ENCODE data around the gene MYO3B. TPM values are rescaled to one million over a fixed set of nuclear protein-coding genes. Genes with fewer than 3 reads are reported as not detected.

The MYO3B gene
- total RNA-seq, 3 donors from 2014 or later (not counting 1 experiment from before 2014, with no cell fraction given): 0.68 to 0.88 (median 0.75) TPM

- H3K9me3 Mint-ChIP-seq: no peaks in the 10 kb centered on the region
Observed at GRCh38 chr2:170703776-170704476, 526.0 kb downstream of the MYO3B start.

More at GRCh38 chr2:170703776-170704476, 526.0 kb downstream of the MYO3B start:
- H3K4me1 Mint-ChIP-seq: no peaks in the 10 kb centered on the region
- no peaks in the 10 kb centered on the region for H3K36me3 ChIP-seq (ENCODE audit: control insufficient read depth, insufficient read depth, low read length)
- WGBS (ENCODE audit: insufficient coverage): 80% methylated on average over 4 of the region's 4 CpGs
- ATAC-seq: no peak
- H3K27ac Mint-ChIP-seq: no peak overlapping the region
- no peaks in the 10 kb centered on the region for H3K9me3 ChIP-seq (ENCODE audit: control insufficient read depth, insufficient read depth, low read length)
- peaks cover 5% of the 10 kb centered on the region for H3K27me3 ChIP-seq (ENCODE audit: control insufficient read depth, insufficient read depth, low read length)
- intact Hi-C loops (cut with micrococcal nuclease): no loop called here
- H3K4me1 ChIP-seq (ENCODE audit: control insufficient read depth, insufficient read depth, low read length): no peaks in the 10 kb centered on the region
- DNase-seq: no peak
- no peak overlapping the region for H3K4me3 Mint-ChIP-seq
- no peak overlapping the region for H3K4me3 ChIP-seq (ENCODE audit: low read length)
- H3K36me3 Mint-ChIP-seq: no peaks in the 10 kb centered on the region
- no peak for TF ChIP-seq CTCF (IDR thresholded peaks at IDR 0.05)
- H3K27ac ChIP-seq (ENCODE audit: low read length): no peak overlapping the region
- H3K27me3 Mint-ChIP-seq (ENCODE audit: low read depth in 2 of 2): peaks cover 33 to 53% of the 10 kb centered on the region in 2 donors
